Measurements from ENCODE around the gene KIAA1328. TPM values are rescaled to one million over a fixed set of nuclear protein-coding genes. Genes with fewer than 3 reads are reported as not detected.

KIAA1328 gene
- total RNA-seq, 4 donors from 2014 or later: 16.1 to 32.0 (median 20.1) TPM

DNA sequence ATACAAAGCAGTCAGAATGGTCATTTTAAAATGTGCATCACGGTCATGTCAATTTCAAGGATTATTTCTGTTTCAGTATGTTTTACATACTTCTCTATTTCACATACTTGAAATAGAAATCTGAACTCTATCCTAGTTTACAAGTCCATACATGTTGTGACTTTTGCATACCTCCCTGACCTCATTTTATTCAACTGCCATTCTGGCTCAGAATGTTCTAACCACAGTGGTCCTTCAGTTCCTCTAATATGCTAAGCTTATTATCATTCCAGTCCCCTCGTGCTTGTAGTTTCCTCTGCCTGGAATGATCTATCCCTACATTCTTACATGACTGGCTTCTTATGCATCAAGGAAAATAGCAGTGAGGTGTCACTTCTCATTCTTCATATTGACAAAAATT is 295.6 kb downstream of the KIAA1328 start:
- WGBS, 2 donors: 59 to 60% methylated on average over 2 of the region's 2 CpGs
- DNase-seq (ENCODE audit: low spot score in 2 of 2): no peak
- TF ChIP-seq POLR2A (IDR thresholded peaks at IDR 0.05): no peak
- TF ChIP-seq, protein P1, sequence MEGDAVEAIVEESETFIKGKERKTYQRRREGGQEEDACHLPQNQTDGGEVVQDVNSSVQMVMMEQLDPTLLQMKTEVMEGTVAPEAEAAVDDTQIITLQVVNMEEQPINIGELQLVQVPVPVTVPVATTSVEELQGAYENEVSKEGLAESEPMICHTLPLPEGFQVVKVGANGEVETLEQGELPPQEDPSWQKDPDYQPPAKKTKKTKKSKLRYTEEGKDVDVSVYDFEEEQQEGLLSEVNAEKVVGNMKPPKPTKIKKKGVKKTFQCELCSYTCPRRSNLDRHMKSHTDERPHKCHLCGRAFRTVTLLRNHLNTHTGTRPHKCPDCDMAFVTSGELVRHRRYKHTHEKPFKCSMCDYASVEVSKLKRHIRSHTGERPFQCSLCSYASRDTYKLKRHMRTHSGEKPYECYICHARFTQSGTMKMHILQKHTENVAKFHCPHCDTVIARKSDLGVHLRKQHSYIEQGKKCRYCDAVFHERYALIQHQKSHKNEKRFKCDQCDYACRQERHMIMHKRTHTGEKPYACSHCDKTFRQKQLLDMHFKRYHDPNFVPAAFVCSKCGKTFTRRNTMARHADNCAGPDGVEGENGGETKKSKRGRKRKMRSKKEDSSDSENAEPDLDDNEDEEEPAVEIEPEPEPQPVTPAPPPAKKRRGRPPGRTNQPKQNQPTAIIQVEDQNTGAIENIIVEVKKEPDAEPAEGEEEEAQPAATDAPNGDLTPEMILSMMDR (IDR thresholded peaks at IDR 0.05): no peak
- H3K4me3 ChIP-seq (ENCODE audit: low read depth, poor library complexity, severe bottlenecking): no peak overlapping the region
- intact Hi-C loops (cut with DNase I; ENCODE audit: low total_unique reads): no loop called here

DNA sequence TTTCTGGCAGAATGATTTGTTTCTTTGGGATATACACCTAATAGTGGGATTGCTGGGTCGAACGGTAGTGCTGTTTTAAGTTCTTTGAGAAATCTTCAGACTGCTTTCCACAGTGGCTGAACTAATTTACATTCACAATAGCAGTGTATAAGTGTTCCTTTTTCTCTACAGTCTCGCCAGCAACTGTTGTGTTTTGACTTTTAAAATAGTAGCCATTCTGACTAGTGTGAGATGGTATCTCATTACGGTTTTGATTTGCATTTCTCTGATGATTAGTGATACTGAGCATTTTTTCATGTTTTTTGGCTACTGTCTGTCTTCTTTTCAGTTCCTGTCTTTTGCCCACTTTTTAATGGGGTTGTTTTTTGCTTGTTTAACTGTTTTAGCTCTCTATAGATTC is 306.2 kb downstream of the KIAA1328 start:
- 86 to 92% methylated on average over 4 of the region's 4 CpGs for WGBS, 2 donors
- TF ChIP-seq, protein P1 (IDR thresholded peaks at IDR 0.05): no peak
- no peak for TF ChIP-seq POLR2A (IDR thresholded peaks at IDR 0.05)
- H3K4me3 ChIP-seq (ENCODE audit: low read depth, poor library complexity, severe bottlenecking): no peak overlapping the region
- no peak for DNase-seq (ENCODE audit: low spot score in 2 of 2)
- intact Hi-C loops (cut with DNase I; ENCODE audit: low total_unique reads): no loop called here

DNA sequence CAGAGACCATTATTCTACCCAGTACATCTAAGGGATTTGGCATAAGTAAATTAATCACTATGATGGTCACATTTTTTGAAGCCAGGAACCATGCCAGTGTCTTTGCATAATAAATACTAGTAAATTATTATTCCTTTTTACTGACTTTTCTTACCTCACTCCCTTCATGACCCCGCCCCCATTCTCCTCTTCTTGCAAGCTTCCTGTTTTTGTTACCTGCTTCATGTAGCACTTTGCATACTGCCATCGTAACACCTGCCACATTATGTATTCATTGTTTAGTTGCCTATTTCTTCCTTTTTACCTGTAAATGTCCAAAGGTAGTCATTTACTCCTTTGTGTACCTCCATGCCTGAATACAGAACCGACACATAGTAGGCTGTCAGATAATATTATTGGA is 309.5 kb downstream of the KIAA1328 start:
- intact Hi-C loops (cut with DNase I; ENCODE audit: low total_unique reads): no loop called here
- TF ChIP-seq POLR2A (IDR thresholded peaks at IDR 0.05): no peak
- TF ChIP-seq, protein P1 (IDR thresholded peaks at IDR 0.05): no peak
- no peak overlapping the region for H3K4me3 ChIP-seq (ENCODE audit: low read depth, poor library complexity, severe bottlenecking)
- DNase-seq (ENCODE audit: low spot score in 2 of 2): no peak
- 92 to 96% methylated on average over 3 of the region's 3 CpGs for WGBS, 2 donors

DNA sequence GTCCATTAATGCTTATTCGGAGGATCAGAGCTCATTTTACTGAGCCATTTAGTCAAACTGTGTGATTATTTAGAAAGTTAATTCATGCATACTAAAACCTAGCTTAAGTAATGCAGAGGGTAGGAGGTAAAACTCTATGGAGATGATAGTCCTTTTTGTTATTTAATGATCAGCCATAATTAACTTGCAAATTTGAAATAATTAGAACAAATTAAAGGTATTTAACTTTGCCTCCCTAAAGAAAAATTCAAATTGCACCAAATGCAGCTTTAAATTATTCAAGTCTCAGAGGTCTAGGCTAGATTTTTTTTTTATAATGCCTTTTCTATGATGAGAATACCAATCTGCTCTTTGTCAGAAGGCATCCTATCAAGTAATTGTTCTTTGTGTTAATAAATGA is 310.9 kb downstream of the KIAA1328 start:
- WGBS, 2 donors: 97 to 100% methylated on average over 1 of the region's 1 CpG
- no peak for TF ChIP-seq POLR2A (IDR thresholded peaks at IDR 0.05)
- TF ChIP-seq, protein P1 (IDR thresholded peaks at IDR 0.05): no peak
- no peak for DNase-seq (ENCODE audit: low spot score in 2 of 2)
- no peak overlapping the region for H3K4me3 ChIP-seq (ENCODE audit: low read depth, poor library complexity, severe bottlenecking)
- intact Hi-C loops (cut with DNase I; ENCODE audit: low total_unique reads): no loop called here

DNA sequence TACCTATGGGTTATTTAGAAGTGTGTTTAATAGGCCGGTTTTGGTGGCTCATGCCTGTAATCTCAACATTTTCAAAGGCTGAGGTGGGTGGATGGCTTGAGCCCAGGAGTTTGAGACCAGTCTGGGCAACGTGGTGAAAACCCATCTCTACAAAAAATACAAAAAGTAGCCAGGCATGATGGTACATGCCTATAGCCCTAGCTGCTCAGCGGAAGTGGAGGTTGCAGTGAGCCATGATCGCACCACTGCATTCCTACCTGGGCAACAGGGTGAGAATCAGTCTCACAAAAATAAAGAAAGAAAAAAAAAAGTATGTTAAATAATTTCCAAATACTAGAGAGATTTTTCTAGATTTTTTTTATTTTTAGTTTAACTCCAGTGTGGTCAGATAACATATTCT is 316.0 kb downstream of the KIAA1328 start:
- intact Hi-C loops (cut with DNase I; ENCODE audit: low total_unique reads): no loop called here
- DNase-seq (ENCODE audit: low spot score in 2 of 2): no peak
- TF ChIP-seq POLR2A (IDR thresholded peaks at IDR 0.05): no peak
- TF ChIP-seq, protein P1 (IDR thresholded peaks at IDR 0.05): no peak
- 80 to 85% methylated on average over 4 of the region's 4 CpGs for WGBS, 2 donors
- H3K4me3 ChIP-seq (ENCODE audit: low read depth, poor library complexity, severe bottlenecking): no peak overlapping the region

DNA sequence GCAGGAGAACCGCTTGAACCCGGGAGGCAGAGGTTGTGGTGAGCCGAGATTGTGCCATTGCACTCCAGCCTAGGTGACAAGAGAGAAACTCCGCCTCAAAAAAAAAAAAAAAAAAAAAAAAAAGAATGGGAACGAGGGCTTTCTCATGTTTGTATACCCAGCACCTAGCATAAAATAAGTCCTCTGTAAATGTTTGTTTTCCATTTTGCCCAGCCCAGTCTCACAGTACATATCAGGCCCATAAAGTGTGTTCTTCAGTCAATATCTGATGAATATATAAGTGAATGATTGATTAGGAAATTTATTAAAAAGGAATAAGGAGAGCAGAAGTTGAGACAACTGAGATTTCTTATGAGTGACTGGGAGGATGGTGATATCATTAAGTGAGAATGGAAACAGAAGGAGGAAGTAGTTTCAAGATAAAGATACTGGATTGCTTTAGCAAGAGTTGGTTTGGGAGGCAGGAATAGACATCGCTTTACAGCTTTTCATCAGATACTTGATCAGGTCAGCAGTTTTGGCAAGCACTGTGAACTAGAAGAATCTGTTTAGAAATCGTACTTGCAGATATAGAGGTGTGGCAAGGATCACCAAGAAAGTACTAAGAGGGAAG is 327.5 kb downstream of the KIAA1328 start:
- no peak overlapping the region for H3K4me3 ChIP-seq (ENCODE audit: low read depth, poor library complexity, severe bottlenecking)
- no peak for DNase-seq (ENCODE audit: low spot score in 2 of 2)
- intact Hi-C loops (cut with DNase I; ENCODE audit: low total_unique reads): no loop called here
- WGBS, 2 donors: 81 to 87% methylated on average over 7 of the region's 7 CpGs
- TF ChIP-seq, protein P1 (IDR thresholded peaks at IDR 0.05): no peak
- no peak for TF ChIP-seq POLR2A (IDR thresholded peaks at IDR 0.05)

Data from lower leg skin (tissue), 4 donors.